Transverse colon (tissue), 4 donors: Measurements from ENCODE around the gene RTKN2.

Experiments
- CTCF ChIP-seq, 5 experiments: fragments of 200-600 bp in 3 of 5; fragments of 450-650 bp in 2 of 5; sonication (generic) in 3 of 5; IDR thresholded peaks; 1 replicate in 2 of 5; 2 replicates in 3 of 5; pipeline ENCODE4 v1.5.1; 2016 to 2017; ENCODE audit warnings: antibody characterized with exemption in 5 of 5, inconsistent platforms in 3 of 5, mild to moderate bottlenecking in 2 of 5, moderate library complexity in 1 of 5
- POLR2A ChIP-seq: fragments of 450-650 bp; IDR thresholded peaks from one replicate; pipeline ENCODE4 v1.6.1; 2016; ENCODE audit warnings: antibody characterized with exemption, mild to moderate bottlenecking, moderate library complexity
- POLR2AphosphoS5 ChIP-seq, 3 donors: sonication (generic); formaldehyde crosslinking; IDR thresholded peaks; one replicate each; pipeline ENCODE4 v1.6.1; 2016; ENCODE audit warnings: antibody characterized with exemption in 3 of 3

GRCh38 chr10:62302760-62303159, 34.1 kb upstream of the RTKN2 start:
- TF ChIP-seq CTCF (IDR thresholded peaks at IDR 0.05) (no peak), POLR2AphosphoS5 (IDR thresholded peaks at IDR 0.05) (no peak), POLR2A (no peak)
